PFSK-1 (cell line): Measurements from ENCODE around the gene GNAT2.

ENCODE experiments used
- FOXP2 ChIP-seq: optimal IDR thresholded peaks from 2 replicates; pipeline ENCODE3; 2011; ENCODE audit warnings: borderline replicate concordance, control low read depth, inconsistent platforms; ENCODE audit not compliant: insufficient read depth; ENCODE audit errors: extremely low read length, extremely low read depth
- POLR2AphosphoS5 ChIP-seq: IDR thresholded peaks from 2 replicates; pipeline ENCODE4 v1.6.1; 2012; ENCODE audit warnings: low read depth, mild to moderate bottlenecking, control low read depth, low read length, moderate library complexity
- REST ChIP-seq, 2 experiments: IDR thresholded peaks; 2 replicates each; pipeline versions ENCODE4 v1.6.1 to v1.8.0; 2011 to 2012; ENCODE audit warnings: low read depth in 2 of 2, low read length in 2 of 2, control low read depth in 1 of 2, inconsistent platforms in 1 of 2, mild to moderate bottlenecking in 1 of 2, moderate library complexity in 1 of 2; ENCODE audit not compliant: insufficient read depth in 1 of 2
- SIN3A ChIP-seq: IDR thresholded peaks from 2 replicates; pipeline ENCODE4 v1.6.1; 2012; ENCODE audit warnings: mild to moderate bottlenecking, low read length, moderate library complexity, borderline replicate concordance; ENCODE audit not compliant: insufficient read depth
- TAF1 ChIP-seq: IDR thresholded peaks from 2 replicates; pipeline ENCODE4 v1.6.1; 2012; ENCODE audit warnings: low read length, control low read depth, borderline replicate concordance; ENCODE audit not compliant: insufficient read depth

The GNAT2 gene

DNA sequence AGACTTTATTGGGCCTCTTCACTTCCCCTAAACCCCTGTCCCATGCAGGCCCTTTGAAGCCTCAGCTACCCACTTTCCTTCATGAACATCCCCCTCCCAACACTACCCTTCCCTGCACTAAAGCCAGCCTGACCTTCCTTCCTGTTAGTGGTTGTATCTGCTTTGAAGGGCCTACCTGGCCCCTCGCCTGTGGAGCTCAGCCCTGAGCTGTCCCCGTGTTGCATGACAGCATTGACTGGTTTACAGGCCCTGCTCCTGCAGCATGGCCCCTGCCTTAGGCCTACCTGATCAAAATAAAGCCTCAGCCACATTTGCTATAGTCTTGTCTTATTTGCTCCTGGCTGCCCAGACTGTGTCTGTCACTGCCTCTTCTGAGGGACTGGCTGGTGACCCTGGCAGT, 42.0 kb upstream of the GNAT2 start:
- TF ChIP-seq SIN3A (no peak), FOXP2 (no peak), POLR2AphosphoS5 (no peak), TAF1 (no peak), REST (IDR thresholded peaks at IDR 0.05; ENCODE audit: insufficient read depth in 1 of 2, low read depth in 2 of 2, low read length in 2 of 2) (no peak)

DNA sequence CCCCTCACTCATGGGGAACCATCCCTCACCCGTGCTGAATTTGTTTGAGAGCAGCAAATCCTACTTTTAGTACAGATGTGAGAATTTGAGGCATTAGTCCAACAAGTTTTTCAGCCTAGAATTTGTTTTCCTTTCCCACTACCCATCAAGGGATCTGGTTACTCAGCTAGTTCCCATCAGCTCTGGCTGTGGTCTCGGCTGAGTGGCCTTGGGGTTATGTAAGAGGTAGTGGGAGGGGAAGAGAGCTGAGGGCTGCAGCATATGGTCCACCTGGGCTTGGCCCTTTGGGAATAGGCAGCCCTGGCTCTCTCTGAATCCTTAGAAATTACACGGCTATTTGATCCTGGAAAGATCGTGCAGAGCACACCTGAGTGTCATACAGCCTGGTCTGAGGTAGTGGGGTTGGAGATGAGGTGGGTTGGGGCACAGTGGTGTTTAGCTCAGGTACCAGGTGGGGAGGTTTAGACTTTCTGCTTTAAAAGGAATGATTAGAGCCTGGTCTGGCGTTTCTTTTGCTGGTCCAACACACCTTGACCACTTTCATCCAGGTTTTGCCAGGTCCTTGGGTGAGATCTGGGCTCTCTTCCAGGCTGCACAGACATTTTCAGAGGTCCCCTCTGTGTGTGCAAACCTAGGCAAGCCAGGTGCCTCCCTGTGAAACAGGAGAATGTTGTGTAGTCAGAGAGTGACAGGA, 40.7 kb upstream of the GNAT2 start:
- TF ChIP-seq FOXP2 (no peak), TAF1 (no peak), SIN3A (no peak), REST (IDR thresholded peaks at IDR 0.05; ENCODE audit: insufficient read depth in 1 of 2, low read depth in 2 of 2, low read length in 2 of 2) (no peak), POLR2AphosphoS5 (no peak)

DNA sequence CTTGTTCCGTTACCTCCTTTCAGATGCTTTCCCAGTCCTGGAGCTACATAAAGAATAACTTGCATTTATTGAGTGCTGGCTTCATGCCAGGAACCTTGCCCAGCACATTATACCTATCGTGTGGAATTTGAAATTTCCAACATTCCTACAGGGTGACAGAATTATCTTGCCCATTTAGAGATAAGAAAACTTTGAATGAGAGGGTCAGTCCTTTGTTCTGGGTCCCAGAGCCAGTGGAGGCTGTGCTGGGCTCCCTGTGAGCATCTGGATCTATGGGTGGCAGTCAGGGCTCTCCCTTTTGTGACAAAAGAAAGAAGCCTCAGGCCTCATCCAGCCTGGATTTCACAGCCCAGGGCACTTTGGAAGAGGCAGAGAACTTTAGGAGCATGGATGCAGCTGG, 39.7 kb upstream of the GNAT2 start:
- no peak for TF ChIP-seq SIN3A
- no peak for TF ChIP-seq FOXP2
- TF ChIP-seq REST (IDR thresholded peaks at IDR 0.05; ENCODE audit: insufficient read depth in 1 of 2, low read depth in 2 of 2, low read length in 2 of 2) = no peak
- no peak for TF ChIP-seq TAF1
- TF ChIP-seq POLR2AphosphoS5 = no peak

GRCh38 chr1:109658533-109659042, 39.2 kb upstream of the GNAT2 start:
- TF ChIP-seq TAF1 (no peak), REST (IDR thresholded peaks at IDR 0.05; ENCODE audit: insufficient read depth in 1 of 2, low read depth in 2 of 2, low read length in 2 of 2) (no peak)

- TF ChIP-seq REST (IDR thresholded peaks at IDR 0.05; ENCODE audit: insufficient read depth in 1 of 2, low read depth in 2 of 2, low read length in 2 of 2) (no peak), FOXP2 (no peak), SIN3A (no peak), TAF1 (no peak), POLR2AphosphoS5 (no peak)
These were observed 38.6 kb upstream of the GNAT2 start for GRCh38 chr1:109657970-109658369.
